K562 (cell line): ENCODE measurements around the gene LILRA6. TPM values are rescaled to one million over a fixed set of nuclear protein-coding genes. Genes with fewer than 3 reads are reported as not detected.

Experiments used
- ATAC-seq: fragments of 200-7000 bp; cut with Tn5 transposase; 3 replicates; pipeline ENCODE4 v1.9.1; 2020; ENCODE audit warnings: moderate library complexity
- BruUV-seq: library from RNA; stranded (reverse); fragments of 400-500 nt; replicated peaks from 2 replicates; lab custom pipeline; 2021; lab: Mats Ljungman, UMichigan
- CTCF ChIA-PET: fragments of 300-600 bp; formaldehyde crosslinking; extraction: SDS; loops from one replicate; lab custom pipeline; 2021; ENCODE audit warnings: low intra/inter-chr PET ratio; lab: Yijun Ruan, JAX
- POLR2A ChIA-PET: fragments of 300-600, 350-650 bp; sonication (Branson Sonifier 250); formaldehyde crosslinking; extraction: SDS; loops from one replicate; lab custom pipeline; 2021; ENCODE audit warnings: antibody characterized with exemption, inconsistent platforms; lab: Yijun Ruan, JAX
- DNase-seq, 4 experiments: peaks; one replicate each; pipeline versions ENCODE4 v3.0.0 to v3.0.0-alpha.2; 2011 to 2018; ENCODE audit warnings: low spot score in 3 of 4, mixed read lengths in 3 of 4; ENCODE audit errors: extremely low read depth in 1 of 4
- FAIRE-seq: peaks from 2 replicates; lab custom pipeline; 2011; peaks lifted over from hg19 to GRCh38; lab: Jason Lieb, UNC
- H2AFZ ChIP-seq: 2 replicates; pipeline ENCODE4 v1.6.0; 2011; ENCODE audit warnings: low read depth, low read length, control low read depth, inconsistent platforms
- H3K27ac ChIP-seq: fragments of 200-600 bp; 3 replicates; pipeline ENCODE4 v1.8.0; 2011; ENCODE audit warnings: low read depth, mild to moderate bottlenecking, control low read depth, inconsistent platforms, low read length, moderate library complexity, mixed read lengths; ENCODE audit errors: extremely low read depth
- H3K27me3 ChIP-seq, 2 experiments: fragments of 300-600 bp in 1 of 2; 2 replicates in 1 of 2; 3 replicates in 1 of 2; pipeline versions ENCODE4 v1.6.0 to v1.8.0; 2011; ENCODE audit warnings: inconsistent platforms in 2 of 2, low read length in 2 of 2, mild to moderate bottlenecking in 1 of 2, mixed read lengths in 1 of 2, moderate library complexity in 1 of 2; ENCODE audit not compliant: control insufficient read depth in 2 of 2, insufficient read depth in 2 of 2
- H3K36me3 ChIP-seq: fragments of 300-600 bp; 3 replicates; pipeline ENCODE4 v1.8.0; 2011; ENCODE audit warnings: mild to moderate bottlenecking, low read length, inconsistent platforms; ENCODE audit not compliant: control insufficient read depth, insufficient read depth
- H3K4me1 ChIP-seq, 2 experiments: fragments of 200-600 bp in 1 of 2; replicated peaks in 1 of 2; 2 replicates in 1 of 2; 3 replicates in 1 of 2; pipeline versions ENCODE4 v1.5.1 to v1.8.0; 2011; ENCODE audit warnings: inconsistent platforms in 2 of 2, low read length in 2 of 2, mild to moderate bottlenecking in 1 of 2, mixed read lengths in 1 of 2, moderate library complexity in 1 of 2; ENCODE audit not compliant: control insufficient read depth in 2 of 2, insufficient read depth in 2 of 2
- H3K4me2 ChIP-seq: 2 replicates; pipeline ENCODE4 v1.6.1; 2011; ENCODE audit warnings: low read length, control low read depth, inconsistent platforms, mixed read lengths; ENCODE audit not compliant: insufficient read depth
- H3K4me3 ChIP-seq: fragments of 200-600 bp; sonication (generic), shearing (Covaris generic); 2 replicates; pipeline ENCODE4 v1.5.1; 2016; ENCODE audit warnings: control low read depth, inconsistent platforms
- H3K79me2 ChIP-seq: fragments of 200-600 bp; 3 replicates; pipeline ENCODE4 v1.8.0; 2011; ENCODE audit warnings: low read length, inconsistent platforms; ENCODE audit not compliant: control insufficient read depth, insufficient read depth
- H3K9ac ChIP-seq, 2 experiments: 2 replicates each; pipeline versions ENCODE4 v1.6.0 to v1.6.1; 2011; ENCODE audit warnings: low read depth in 2 of 2, low read length in 2 of 2, control low read depth in 1 of 2, inconsistent platforms in 1 of 2, mild to moderate bottlenecking in 1 of 2, mixed read lengths in 1 of 2; ENCODE audit not compliant: insufficient read depth in 1 of 2
- H3K9me1 ChIP-seq: one replicate; pipeline ENCODE4 v1.6.0; 2011; ENCODE audit warnings: inconsistent platforms, mild to moderate bottlenecking, low read length, moderate library complexity; ENCODE audit not compliant: control insufficient read depth, insufficient read depth
- H3K9me3 ChIP-seq: replicated peaks from 2 replicates; pipeline ENCODE4 v1.5.1; 2011; ENCODE audit warnings: low read depth, low read length, inconsistent platforms; ENCODE audit not compliant: control insufficient read depth, insufficient read depth
- H4K20me1 ChIP-seq: replicated peaks from 2 replicates; pipeline ENCODE4 v1.6.1; 2011; ENCODE audit warnings: low read length, inconsistent platforms, mixed read lengths; ENCODE audit not compliant: control insufficient read depth, insufficient read depth
- CBFA2T3 ChIP-seq: fragments of 450-650 bp; IDR thresholded peaks from 2 replicates; pipeline ENCODE4 v1.6.1; 2017
- EZH2 ChIP-seq: IDR thresholded peaks from 2 replicates; pipeline ENCODE4 v1.6.1; 2012; ENCODE audit warnings: low read depth, mild to moderate bottlenecking, inconsistent platforms, low read length, borderline replicate concordance
- MYNN ChIP-seq, 2 experiments: sonication (generic); formaldehyde crosslinking in 1 of 2; IDR thresholded peaks; 2 replicates each; pipeline versions ENCODE4 v1.5.0 to v1.6.1; 2016 to 2020; ENCODE audit warnings: antibody characterized with exemption in 1 of 2, missing genetic modification reagents in 1 of 2
- PHF21A ChIP-seq: fragments of 450-650 bp; IDR thresholded peaks from 2 replicates; pipeline ENCODE4 v1.6.1; 2017; ENCODE audit warnings: low read depth, borderline replicate concordance
- POLR2G ChIP-seq: fragments of 200-400 bp; formaldehyde crosslinking; IDR thresholded peaks from 2 replicates; pipeline ENCODE4 v1.6.1; 2017; ENCODE audit warnings: low read depth, mild to moderate bottlenecking, antibody characterized with exemption, low read length, moderate library complexity
- ZC3H8 ChIP-seq: fragments of 450-650 bp; IDR thresholded peaks from 2 replicates; pipeline ENCODE4 v1.6.1; 2017
- ZNF707 ChIP-seq: fragments of 250-450 bp; sonication (Bioruptor Pico); conservative IDR thresholded peaks from 2 replicates; pipeline ENCODE4 v1.8.0; 2022; ENCODE audit warnings: inconsistent platforms, mild to moderate bottlenecking, moderate library complexity
- ZNF766 ChIP-seq: fragments of 200-800 bp; sonication (Bioruptor generic); conservative IDR thresholded peaks from 2 replicates; pipeline ENCODE4 v1.6.1; 2016; ENCODE audit warnings: missing genetic modification characterization, missing compliant biosample characterization
- ZNF785 ChIP-seq: fragments of 250-450 bp; sonication (Bioruptor Pico); IDR thresholded peaks from 2 replicates; pipeline ENCODE4 v1.4.0; 2020; ENCODE audit warnings: mild to moderate bottlenecking
- WGBS: fragments of 100-300 bp; shearing (Covaris generic); methylation state at CpG from one replicate; pipeline ENCODE4 v1.1.6; 2016; ENCODE audit warnings: low coverage, mixed read lengths; ENCODE audit not compliant: insufficient coverage; ENCODE audit errors: missing lambda C conversion rate; 5-methylcytosine and 5-hydroxymethylcytosine counted together
- in situ Hi-C: fragments of 300-500 bp; cut with MboI; formaldehyde crosslinking; loops from 4 replicates; pipeline ENCODE4 v1.15.0; 2018; ENCODE audit warnings: inconsistent platforms, mixed read lengths
- intact Hi-C: fragments of 100-400 bp; cut with micrococcal nuclease; formaldehyde crosslinking; loops from 2 replicates; pipeline ENCODE4 v1.14.2; 2022
- polyA plus RNA-seq, 8 experiments: library from polyadenylated mRNA; depleted of rRNA in 4 of 8; stranded (reverse) in 5 of 8; unstranded in 3 of 8; fragments of >200 nt; fragmentation: Nextera tagmentation in 2 of 8; fragmentation: Illumina TruSeq in 1 of 8; extraction: Ambion mirVana in 2 of 8; extraction: Trizol in 1 of 8; gene quantifications; 2 replicates each; pipeline versions ENCODE4 v1.2.1 to v1.2.3, GENCODE V29; 2011 to 2014; ENCODE audit warnings: inconsistent platforms in 1 of 8, missing spikeins in 1 of 8
- total RNA-seq, 7 experiments: library from RNA; depleted of rRNA in 6 of 7; stranded (reverse); fragments of >200 nt in 6 of 7; fragmentation: Illumina TruSeq in 2 of 7; extraction: Trizol in 2 of 7; gene quantifications; 2 replicates each; pipeline versions ENCODE4 v1.2.1 to v1.2.3, GENCODE V29; 2011 to 2021; ENCODE audit warnings: low replicate concordance in 1 of 7
- TF ChIP-seq, protein P1 (sequence below): fragments of 450-650 bp; IDR thresholded peaks from 2 replicates; pipeline ENCODE4 v1.6.1; 2016

LILRA6 gene
- total and polyA plus RNA-seq, 9 of the 15 experiments (the other 6 are each of a cell fraction or from before 2014, with no cell fraction given) = 0.03 TPM; not detected in 8

DNA sequence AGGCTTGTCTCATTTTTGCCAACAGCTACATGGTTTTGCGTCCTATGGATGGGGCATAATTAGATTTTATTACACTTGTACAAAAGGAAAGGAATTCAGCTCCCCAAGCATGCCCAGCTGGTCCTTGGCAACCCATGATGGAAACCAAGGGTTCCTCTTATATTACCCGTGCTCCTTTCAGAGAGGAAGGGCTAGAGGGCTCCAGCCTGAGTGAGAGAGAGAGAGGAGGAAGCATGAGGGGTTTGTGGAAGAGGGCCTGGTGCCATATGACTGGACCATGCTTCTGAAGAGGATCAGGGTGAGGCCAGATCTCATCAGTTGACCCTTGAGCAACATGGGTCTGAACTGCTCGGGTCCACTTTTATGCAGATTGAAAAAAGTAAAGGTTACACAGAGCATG is 45.5 kb downstream of the LILRA6 start:
- no peak for TF ChIP-seq MYNN (IDR thresholded peaks at IDR 0.05)
- no peak for TF ChIP-seq MYNN (CRISPR knock-in tag; IDR thresholded peaks at IDR 0.05)
- TF ChIP-seq POLR2G = no peak
- TF ChIP-seq ZNF707 (CRISPR knock-in tag) = no peak
- no peak for TF ChIP-seq PHF21A
- TF ChIP-seq CBFA2T3 = no peak
- no peak for TF ChIP-seq ZNF766 (CRISPR knock-in tag)
- TF ChIP-seq, protein P1, sequence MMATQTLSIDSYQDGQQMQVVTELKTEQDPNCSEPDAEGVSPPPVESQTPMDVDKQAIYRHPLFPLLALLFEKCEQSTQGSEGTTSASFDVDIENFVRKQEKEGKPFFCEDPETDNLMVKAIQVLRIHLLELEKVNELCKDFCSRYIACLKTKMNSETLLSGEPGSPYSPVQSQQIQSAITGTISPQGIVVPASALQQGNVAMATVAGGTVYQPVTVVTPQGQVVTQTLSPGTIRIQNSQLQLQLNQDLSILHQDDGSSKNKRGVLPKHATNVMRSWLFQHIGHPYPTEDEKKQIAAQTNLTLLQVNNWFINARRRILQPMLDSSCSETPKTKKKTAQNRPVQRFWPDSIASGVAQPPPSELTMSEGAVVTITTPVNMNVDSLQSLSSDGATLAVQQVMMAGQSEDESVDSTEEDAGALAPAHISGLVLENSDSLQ = no peak
- TF ChIP-seq ZNF785 (CRISPR knock-in tag) = no peak
- TF ChIP-seq ZC3H8 = no peak
- TF ChIP-seq EZH2 = no peak
- ChIA-PET POLR2A (interaction anchor here (0.6 to 1.0 kb wide), 3 partner anchors 10 to 58 kb away, joined by 3 to 4 read pairs (median 3); no protein-coding TSS in a partner anchor), CTCF (no interaction called here)
- WGBS = 60% methylated on average over 3 of the region's 3 CpGs
- H3K4me3 ChIP-seq = no peak overlapping the region
- no peak overlapping the region for H3K27ac ChIP-seq
- DNase-seq = no peak
- H3K27me3 ChIP-seq = no peaks in the 10 kb centered on the region
- no TSS peak for BruUV-seq
- no peak for ATAC-seq
- peaks cover 14% of the 10 kb centered on the region for H4K20me1 ChIP-seq
- no peak overlapping the region for H2AFZ ChIP-seq
- intact Hi-C loops = no loop called here
- H3K79me2 ChIP-seq = peaks cover 27% of the 10 kb centered on the region
- in situ Hi-C loops = no loop called here
- peaks cover 47% of the 10 kb centered on the region for H3K36me3 ChIP-seq
- H3K4me2 ChIP-seq = no peak overlapping the region
- no peaks in the 10 kb centered on the region for H3K9me3 ChIP-seq
- peaks cover 2 to 16% of the 10 kb centered on the region in 2 experiments; a peak in 3 of 5 replicates for H3K4me1 ChIP-seq
- no peak for FAIRE-seq
- no peak overlapping the region for H3K9ac ChIP-seq
- no peaks in the 10 kb centered on the region for H3K9me1 ChIP-seq
